GM06990 (cell line): ENCODE results near the gene HLA-DQA2.
"Not testable (repeated sequence)": the region's sequence is repeated elsewhere in the genome, so short reads cannot be mapped to it uniquely, and the experiment has no call there.

Experiments
- DNase-seq: peaks from one replicate; pipeline ENCODE4 v3.0.0-alpha.2; 2011; ENCODE audit not compliant: insufficient read length; ENCODE audit errors: extremely low read depth
- H3K27me3 ChIP-seq: replicated peaks from 2 replicates; pipeline ENCODE4 v1.6.0; 2011; ENCODE audit warnings: low read length; ENCODE audit not compliant: control insufficient read depth, insufficient read depth
- H3K36me3 ChIP-seq: 2 replicates; pipeline ENCODE4 v1.5.1; 2011; ENCODE audit warnings: low read length; ENCODE audit not compliant: control insufficient read depth, insufficient read depth
- H3K4me3 ChIP-seq: replicated peaks from 2 replicates; pipeline ENCODE4 v1.5.1; 2011; ENCODE audit warnings: low read depth, mild to moderate bottlenecking, control low read depth, low read length
- TF ChIP-seq, protein P1 (sequence below): IDR thresholded peaks from 2 replicates; pipeline ENCODE4 v1.5.1; 2011; ENCODE audit warnings: low read length, control low read depth, mild to moderate bottlenecking, inconsistent platforms; ENCODE audit not compliant: insufficient read depth, poor library complexity, severe bottlenecking

HLA-DQA2 gene

DNA sequence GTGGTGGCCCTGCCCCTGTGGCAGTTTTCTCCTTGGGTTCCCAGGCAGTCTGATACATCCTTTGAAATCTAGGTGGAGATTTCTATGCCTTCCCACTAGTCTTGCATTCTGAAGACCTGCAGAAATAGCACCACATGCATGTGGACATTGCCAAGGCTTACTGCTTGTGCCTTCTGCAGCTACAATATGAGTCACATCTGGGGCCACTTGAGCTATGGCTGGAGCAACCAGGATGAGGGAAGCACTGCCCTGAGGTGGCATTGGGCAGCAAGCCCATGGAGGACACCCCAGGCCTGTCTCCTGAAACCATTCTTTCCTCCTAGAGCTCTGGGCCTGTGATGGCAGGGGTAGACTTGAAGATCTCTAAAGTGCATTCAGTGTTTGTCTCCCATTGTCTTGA lies 37.8 kb downstream of the HLA-DQA2 start:
- no peaks in the 10 kb centered on the region for H3K27me3 ChIP-seq

DNA sequence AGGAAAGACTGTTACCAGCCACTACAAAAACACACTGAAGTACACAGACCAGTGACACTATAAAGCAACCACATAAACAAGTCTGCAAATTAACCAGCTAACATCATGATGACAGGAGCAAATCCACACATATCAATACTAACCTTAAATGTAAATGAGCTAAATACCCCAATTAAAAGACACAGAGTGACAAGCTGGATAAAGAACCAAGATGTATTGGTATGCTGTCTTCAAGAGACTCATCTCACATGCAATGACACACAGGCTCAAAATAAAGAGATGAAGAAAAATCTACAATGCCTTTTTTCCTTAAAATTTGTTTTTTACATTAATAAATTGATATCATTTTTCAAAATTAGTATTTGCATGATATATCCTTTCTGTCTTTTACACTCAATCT lies 41.7 kb downstream of the HLA-DQA2 start:
- H3K27me3 ChIP-seq, DNase-seq, H3K36me3 ChIP-seq, H3K4me3 ChIP-seq: not testable (repeated sequence)

More for the DNA sequence above, 37.8 kb downstream of the HLA-DQA2 start:
- DNase-seq, result no peak
- Histone ChIP-seq H3K4me3 (no peak overlapping the region), H3K36me3 (no peaks in the 10 kb centered on the region)
- TF ChIP-seq, protein P1, sequence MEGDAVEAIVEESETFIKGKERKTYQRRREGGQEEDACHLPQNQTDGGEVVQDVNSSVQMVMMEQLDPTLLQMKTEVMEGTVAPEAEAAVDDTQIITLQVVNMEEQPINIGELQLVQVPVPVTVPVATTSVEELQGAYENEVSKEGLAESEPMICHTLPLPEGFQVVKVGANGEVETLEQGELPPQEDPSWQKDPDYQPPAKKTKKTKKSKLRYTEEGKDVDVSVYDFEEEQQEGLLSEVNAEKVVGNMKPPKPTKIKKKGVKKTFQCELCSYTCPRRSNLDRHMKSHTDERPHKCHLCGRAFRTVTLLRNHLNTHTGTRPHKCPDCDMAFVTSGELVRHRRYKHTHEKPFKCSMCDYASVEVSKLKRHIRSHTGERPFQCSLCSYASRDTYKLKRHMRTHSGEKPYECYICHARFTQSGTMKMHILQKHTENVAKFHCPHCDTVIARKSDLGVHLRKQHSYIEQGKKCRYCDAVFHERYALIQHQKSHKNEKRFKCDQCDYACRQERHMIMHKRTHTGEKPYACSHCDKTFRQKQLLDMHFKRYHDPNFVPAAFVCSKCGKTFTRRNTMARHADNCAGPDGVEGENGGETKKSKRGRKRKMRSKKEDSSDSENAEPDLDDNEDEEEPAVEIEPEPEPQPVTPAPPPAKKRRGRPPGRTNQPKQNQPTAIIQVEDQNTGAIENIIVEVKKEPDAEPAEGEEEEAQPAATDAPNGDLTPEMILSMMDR, result no peak

DNA sequence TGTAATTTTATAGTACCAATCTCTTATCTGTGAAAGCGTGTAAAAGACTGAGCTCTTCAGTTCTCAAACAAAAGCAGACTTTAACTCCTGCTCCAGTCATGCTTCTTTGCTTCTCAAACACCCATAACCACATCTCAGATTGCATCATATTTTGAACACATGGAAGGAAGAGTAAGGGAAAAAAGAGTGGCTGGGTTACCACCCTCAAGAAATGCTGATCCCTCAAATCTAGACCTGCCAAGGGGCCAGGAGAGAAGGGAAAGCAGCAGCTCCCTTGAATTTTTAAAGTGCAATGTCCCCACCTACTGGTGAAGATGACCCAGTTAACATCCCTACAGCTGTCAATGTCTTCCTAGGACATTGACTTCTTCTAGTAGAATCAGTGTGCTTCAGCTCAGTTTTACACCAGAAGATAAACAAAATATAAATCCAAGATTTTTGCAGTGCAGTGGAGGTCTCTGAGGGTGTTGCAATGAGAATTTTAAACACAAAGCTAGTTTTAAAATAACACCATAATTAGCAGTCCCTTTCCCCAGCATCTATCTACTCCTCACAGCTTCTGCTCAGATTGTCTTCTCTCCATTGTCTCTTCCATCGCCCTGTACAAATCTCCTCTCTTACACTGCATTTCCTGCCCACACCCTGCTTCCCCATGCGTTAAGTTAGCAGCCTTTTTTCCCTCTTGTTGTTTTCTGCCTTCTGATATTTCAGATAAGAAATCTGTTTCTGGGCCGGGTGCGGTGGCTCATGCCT lies 44.8 kb downstream of the HLA-DQA2 start:
- no peak for DNase-seq
- TF ChIP-seq, protein P1, result peak; percentile 59
- H3K36me3 ChIP-seq, result no peaks in the 10 kb centered on the region
- no peaks in the 10 kb centered on the region for H3K27me3 ChIP-seq
- no peak overlapping the region for H3K4me3 ChIP-seq

GRCh38 chr6:32790306-32790705 lies 49.1 kb downstream of the HLA-DQA2 start:
- Histone ChIP-seq H3K36me3 (no peaks in the 10 kb centered on the region), H3K4me3 (no peak overlapping the region), H3K27me3 (no peaks in the 10 kb centered on the region; the same call in 1 of the 2 replicates)
- DNase-seq, result no peak
- TF ChIP-seq, protein P1, result no peak

GRCh38 chr6:32792901-32793435 lies 51.8 kb downstream of the HLA-DQA2 start:
- DNase-seq, result no peak
- H3K4me3 ChIP-seq, result no peak overlapping the region
- TF ChIP-seq, protein P1, result no peak
- no peaks in the 10 kb centered on the region; the same call in 1 of the 2 replicates for H3K27me3 ChIP-seq
- H3K36me3 ChIP-seq, result no peaks in the 10 kb centered on the region

- Histone ChIP-seq H3K36me3 (no peaks in the 10 kb centered on the region), H3K4me3 (no peak overlapping the region), H3K27me3 (no peaks in the 10 kb centered on the region; the same call in 1 of the 2 replicates)
- DNase-seq, result no peak
- TF ChIP-seq, protein P1, result no peak
Observed at GRCh38 chr6:32794510-32794909, 53.3 kb downstream of the HLA-DQA2 start.
